HG03175 (cell line): ENCODE results near the gene TRIO.
"Not testable (repeated sequence)": the region's sequence is repeated elsewhere in the genome, so short reads cannot be mapped to it uniquely, and the experiment has no call there.

Experiments used
- ATAC-seq: cut with Tn5 transposase; IDR thresholded peaks from one replicate; pipeline ENCODE4 v1.9.1; 2021; ENCODE audit warnings: mild to moderate bottlenecking, moderate library complexity; ENCODE audit not compliant: unreplicated experiment

TRIO gene

DNA sequence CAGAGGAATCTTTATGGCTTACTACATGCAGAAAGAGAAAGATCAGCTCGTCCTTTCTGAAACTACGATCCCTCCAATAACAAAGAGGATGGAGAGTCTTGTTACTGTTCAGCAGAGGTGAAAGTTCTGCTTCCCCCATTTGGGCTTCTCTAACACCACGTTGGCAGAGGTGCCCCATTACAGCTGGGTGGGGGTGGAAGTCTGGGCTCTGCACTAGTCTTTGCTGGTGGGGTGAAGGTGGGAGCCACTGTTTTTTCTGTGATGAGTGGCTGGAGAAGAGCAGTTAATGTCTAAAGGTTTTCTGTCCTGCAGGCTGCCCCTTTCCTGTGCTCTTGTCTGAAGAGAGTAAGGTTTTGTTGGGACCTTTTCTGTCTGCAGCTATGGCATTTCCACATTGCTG, 373.8 kb downstream of the TRIO start:
- ATAC-seq = no peak

DNA sequence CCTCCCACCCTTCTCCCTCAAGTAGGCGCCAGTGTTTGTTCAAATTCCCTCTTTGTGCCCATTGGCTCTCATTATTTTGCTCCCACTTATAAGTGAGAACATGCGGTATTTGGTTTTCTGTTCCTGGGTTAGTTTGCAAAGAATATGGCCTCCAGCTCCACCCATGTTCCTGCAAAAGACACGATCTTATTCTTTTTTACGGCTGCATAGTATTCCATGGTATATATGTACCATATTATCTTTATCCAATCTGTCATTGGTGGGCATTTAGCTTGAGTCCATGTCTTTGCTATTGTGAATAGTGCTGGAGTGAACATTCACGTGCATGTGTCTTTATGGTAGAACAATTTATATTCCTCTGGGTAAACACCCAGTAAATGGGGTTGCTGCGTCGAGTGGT, 375.5 kb downstream of the TRIO start:
- no peak for ATAC-seq

DNA sequence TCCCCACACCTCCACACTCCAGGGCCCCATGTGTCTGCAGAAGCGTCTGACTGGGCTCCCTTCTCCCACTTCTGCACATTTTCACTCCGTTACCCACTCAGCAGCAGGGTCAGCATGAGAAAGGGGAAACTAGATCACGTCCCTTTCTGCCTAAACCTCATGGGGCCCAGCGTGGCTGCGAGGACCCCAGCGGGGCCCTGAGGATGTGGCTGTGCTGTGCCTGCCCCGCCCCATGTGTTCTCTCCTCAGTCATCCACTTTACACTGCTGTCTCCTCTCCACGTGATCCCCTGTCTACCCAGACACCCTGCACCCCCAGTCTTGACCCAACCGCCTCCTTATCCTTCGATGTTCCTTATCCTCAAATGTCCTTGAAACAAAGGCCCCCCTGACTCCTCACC, 378.6 kb downstream of the TRIO start:
- no peak for ATAC-seq

DNA sequence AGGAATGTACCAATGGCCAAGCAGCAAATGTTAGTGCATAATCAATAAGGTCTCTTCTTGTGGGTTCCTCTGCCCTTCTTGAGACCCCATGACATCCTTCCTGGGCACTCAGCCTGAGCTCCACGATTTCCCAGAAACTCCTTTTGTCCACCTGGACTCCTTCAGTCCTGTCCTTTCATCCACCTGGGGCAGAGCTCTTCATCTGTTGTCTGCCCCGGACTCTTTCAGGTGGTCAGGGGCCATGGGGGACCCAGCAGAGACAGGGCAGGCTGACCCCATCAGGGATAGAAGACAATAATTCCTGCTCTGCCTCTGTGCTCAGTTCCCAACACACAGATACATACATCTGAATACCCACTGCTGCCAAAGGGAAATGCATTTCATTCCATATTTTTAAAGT, 379.6 kb downstream of the TRIO start:
- no peak for ATAC-seq

DNA sequence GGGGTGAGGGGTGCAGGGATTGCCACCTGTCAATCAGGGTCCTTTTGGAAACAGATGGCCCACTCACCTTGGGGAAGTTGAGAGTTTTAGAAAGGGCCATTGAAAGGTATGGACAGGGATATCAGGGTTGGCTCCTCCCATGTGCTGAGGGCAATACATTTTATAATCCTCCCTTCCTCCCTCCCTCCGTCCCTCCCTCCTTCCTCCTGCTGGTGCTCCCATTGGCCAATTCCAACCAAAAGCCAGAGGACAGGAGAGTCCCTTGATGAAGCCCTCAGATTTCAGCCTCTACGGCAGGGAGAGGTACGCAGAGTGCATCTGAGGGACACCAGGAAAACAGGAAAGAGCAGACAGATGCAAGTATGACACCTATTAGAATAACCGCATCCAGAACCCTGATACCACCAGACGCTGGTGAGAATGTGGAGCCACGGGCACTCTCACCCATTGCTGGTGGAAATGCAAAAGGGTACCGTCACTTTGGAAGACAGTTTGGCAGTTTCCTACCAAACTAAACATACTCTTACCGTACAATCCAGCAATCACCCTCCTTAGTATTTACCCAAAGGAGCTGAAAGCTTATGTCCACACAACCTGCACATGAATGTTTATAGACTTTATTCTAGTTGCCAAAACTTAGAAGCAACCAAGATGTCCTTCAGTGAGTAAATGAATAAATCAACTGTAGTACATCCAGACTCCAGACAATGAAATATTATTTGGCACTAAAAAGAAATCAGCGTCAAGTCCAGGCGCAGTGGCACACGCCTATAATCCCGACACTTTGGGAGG, 380.3 kb downstream of the TRIO start:
- no peak for ATAC-seq

DNA sequence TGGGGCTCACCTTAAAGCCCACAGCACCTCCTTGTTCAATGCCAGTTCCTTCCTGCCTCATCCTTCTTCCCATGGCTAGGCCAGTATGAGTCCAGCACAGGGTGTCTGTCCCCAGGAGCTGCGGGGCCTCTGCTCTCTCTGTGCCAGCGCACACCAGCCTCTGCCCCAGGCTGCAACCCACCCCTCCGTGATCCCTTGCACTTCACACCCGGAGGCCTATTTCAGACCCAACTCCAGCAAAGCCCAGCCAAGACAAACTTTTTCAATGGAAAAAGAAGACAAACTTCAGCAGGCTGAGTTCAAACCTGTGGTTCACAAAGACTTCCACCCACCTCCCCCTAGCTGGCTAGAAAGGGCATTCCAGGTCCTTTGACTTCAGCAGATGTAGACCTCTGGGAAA, 382.3 kb downstream of the TRIO start:
- ATAC-seq = no peak

DNA sequence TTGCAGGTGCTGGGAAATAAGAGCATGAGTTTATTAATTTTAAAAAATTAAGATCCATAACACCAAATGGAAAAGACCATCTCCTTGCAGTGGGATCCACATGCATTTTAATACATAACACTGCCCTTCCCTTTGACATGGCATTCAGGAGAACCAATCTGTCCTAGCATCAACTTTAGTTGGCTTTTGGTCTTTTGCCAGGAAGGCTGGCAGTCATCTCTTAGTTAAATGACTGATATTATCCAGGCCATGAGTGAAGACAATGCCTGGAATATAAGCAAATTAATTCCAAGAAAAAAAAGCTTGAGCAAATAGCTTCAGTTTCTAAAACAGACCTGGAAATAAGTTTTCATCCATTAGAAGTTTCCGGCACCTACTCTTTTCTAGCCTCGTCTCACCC, 383.4 kb downstream of the TRIO start:
- ATAC-seq = no peak

DNA sequence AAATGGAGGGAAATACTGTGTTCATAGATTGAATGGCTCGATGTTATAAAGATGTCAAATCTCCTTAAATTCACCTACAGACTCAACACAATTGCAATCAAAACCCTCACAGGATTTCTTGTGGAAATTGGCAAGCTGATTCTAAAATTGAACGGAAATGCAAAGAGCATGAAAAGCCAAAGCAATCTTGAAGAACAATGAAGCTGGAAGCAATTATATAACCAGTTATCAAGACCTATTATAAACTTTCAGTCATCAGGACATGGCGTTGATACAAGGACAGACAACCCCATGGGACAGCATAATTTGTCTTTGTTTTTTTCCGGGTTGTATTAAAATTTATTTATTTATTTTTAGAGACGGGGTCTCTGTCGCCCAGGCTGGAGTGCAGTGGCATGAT, 385.0 kb downstream of the TRIO start:
- no peak for ATAC-seq

DNA sequence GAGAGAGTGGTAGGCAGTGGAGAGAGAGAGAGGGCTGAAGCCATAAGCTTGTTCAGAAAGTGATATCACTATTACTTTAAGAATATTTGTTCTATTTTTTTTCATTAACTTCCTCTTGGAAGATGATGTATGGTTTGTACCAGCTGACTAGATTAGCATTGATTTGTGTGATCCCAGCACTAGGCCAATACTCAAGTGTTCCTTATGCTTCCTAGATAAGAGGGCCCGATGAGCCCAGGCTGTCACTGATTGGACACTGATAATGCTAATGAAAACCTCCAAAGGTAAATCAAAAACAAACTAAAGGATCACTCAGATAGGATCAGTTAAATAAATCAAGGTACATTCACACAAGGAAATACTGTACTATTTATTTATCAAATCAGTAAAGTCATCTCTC, 385.8 kb downstream of the TRIO start:
- ATAC-seq = no peak

DNA sequence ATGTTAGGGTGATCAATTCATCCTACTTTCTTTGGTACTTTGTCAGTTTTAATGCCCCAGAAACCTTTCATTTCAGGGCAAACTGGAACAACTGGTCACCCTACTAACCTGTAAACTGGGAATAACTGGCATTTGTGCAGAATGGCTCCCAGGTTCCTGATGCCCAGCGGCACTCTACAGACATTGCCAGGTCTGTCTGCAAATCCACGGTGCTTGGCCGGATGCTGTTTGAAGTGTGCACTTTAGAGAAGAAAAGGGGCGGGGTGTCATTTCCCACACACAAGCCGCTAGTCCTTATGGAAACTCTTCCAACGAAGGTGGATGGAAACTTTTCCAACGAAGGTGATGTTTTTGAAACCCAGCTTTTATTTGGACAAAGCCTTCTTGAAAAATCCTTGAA, 388.5 kb downstream of the TRIO start:
- ATAC-seq = no peak

DNA sequence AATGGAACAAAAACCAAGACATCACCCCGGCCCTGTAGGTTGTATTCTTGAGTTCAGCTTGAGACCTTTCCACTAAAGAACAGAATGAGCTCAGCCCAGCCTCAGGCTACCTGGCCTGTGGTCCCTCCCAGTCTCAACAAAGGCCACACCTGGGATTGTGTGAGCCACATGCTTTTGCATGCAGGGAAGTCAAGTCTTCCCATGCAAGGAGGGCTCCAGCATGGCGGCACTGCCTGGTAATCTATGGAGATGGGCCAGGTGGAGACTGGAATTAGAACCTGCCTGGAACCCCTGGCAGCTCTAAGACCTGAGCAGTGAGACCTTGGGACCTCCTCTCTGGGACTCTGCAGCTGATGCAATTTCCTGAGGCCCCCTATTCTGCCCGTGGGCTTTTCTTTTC, 389.0 kb downstream of the TRIO start:
- ATAC-seq = no peak

DNA sequence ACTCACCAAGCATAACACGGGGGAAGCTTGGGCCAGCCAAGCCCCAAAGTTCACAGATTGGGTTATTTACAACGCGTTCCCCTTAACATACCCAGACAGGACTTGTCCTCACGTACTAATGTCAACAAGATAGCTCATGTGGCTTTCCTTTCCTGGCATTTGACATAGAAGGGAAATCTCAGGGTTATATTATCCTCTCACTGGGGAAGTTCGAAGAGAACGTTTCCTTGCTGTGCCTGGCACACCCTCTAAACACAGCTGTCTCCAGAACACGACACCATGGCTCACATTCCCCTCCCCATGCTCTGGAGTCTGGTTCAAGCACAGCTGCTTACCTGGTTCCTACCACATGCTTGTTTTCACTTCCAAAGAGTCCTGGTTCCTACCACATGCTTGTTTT, 391.6 kb downstream of the TRIO start:
- ATAC-seq = no peak

DNA sequence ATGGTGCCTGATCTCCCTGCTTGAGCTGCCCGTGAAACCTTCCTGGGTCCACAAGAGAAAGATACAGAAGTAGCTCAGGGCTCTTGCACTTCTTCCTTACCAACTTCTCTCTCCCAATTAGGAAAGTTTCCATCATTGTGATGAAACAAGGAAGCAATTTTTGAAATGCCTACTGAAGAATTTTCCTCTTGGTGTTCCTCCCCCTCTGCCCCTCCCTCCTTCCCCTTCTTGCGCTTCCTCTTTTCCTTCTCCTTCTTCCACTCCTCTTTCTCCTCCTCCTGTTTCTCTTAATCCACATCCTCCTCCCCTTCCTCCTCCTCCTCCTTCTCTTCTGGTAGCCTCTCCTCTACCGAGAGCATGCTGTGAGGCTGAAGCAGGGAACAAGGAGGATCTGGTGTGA, 402.2 kb downstream of the TRIO start:
- no peak for ATAC-seq

DNA sequence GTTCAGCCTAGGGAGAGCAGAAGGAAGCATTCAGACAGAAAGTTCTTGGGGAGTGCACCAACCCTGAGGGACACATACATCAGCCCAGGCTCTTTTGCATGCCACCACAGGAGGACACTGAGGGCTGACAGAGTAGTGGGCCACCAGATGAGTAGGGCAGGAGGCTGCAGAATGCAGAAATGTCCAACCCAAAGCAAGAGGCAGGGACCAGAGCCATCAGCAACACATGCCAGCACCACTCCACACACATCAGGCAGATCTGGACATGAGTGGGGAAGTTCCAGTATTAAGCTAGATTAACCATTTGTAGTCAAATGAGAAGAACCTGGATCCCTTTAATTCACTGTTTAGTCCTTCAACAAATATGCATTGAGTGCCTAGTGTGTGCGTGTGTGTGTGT, 402.7 kb downstream of the TRIO start:
- ATAC-seq = no peak

DNA sequence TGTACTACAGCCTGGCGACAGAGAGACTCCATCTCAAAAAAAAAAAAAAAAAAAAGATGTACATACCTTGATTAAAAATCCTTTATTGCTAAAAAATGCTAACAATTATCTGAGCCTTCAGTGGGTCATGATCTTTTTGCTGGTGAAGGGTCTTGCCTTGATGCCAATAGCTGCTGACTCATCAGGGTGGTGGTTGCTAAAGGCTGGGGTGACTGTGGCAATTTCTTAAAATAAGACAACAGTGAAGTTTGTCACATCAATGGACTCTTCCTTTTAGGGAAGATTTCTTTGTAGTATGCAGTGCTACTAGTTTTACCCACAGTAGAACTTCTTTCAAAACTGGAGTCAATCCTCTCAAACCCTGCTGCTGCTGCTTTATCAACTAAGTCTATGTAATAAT, 404.5 kb downstream of the TRIO start:
- no peak for ATAC-seq

DNA sequence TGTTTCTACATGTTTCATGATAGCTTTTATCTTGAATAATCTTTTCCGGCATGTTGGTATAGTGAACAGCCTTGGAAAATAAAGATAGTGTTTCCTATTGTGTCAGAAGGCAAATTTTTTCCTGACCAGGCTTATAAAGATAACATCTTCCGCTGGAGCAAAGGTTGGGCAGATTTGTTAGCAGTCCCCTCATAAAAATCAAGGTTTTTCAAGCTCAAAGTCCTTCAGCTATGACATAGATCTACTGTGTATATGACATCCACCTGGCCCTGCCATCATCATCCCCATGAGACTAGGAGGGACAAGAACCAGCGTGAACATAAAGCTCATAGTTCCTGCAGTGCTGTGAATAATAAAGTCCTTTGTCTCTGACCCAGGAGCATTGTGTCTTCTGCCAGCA, 408.1 kb downstream of the TRIO start:
- ATAC-seq = no peak

DNA sequence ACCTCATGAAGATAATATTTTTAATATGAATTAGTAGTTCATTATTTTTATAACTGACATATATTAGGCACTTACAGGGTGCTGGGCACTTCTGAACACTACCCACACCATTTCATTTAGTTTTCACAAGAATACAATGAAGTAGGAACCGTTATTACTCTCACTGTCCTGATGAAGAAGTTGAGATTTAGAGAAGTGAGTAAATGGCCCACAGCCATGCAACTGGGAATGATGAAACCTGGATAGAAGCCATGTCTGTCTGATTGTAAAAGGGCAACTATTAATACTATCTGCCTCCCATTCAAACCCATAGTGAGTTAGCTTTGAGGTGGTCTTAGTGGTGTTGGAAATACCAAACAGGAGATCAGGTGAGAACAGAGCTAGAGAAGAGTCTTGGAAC, 408.9 kb downstream of the TRIO start:
- ATAC-seq = no peak

DNA sequence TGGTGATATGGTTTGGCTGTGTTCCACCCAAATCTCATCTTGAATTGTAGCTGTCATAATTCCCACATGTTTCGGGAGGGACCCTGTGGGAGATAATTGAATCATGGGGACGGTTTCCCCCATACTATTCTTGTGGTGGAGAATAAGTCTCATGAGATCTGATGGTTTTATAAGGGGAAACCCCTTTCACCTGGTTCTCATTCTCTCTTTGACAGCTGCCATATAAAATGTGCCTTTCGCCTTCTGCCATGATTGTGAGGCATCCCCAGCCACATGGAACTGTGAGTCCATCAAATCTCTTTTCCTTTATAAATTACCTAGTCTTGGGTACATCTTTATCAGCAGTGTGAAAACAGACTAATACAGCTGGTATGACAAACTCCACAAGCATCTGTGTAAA, 411.1 kb downstream of the TRIO start:
- ATAC-seq = not testable (repeated sequence)

DNA sequence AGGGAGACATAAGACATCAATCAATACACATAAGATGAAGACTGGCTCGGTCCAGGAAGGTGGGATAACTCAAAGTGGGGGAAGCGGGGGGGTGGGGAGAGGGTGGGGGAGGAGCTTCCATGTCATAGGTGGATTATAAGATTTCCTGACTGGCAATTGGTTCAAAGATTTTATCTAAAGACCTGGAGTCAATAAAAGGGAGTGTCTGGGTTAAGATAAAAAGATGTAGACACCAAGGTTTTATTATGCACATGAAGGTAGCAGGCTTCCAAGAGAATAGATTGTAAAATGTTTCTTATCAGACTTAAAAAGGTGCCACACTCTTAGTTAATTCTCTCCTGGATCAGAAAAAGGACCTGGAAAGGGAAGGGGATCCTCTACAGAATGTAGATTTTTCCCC, 412.9 kb downstream of the TRIO start:
- ATAC-seq = no peak

DNA sequence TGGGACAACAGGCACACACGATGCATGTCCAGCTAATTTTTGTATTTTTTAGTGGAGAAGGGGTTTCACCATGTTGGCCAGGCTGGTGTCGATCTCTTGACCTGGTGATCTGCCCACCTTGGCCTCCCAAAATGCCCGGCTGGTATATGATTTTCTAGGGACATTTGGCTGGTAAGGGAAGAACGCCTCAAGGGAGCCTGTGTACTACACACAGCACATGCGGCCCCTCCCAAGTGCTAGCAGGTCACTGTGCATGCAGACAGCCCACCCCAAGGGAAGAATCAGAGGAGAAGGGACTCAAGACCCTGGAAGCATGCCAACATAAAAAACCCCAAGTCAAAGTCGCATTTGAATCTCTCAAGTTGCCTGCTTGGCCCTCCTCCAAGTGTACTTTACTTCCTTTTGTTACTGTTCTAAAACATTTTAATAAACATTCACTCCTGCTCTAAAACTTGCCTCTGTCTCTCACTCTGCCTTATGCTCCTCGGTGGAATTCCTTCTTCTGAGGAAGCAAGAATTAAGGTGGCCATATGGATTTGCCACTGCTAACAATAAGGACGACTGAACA, 414.1 kb downstream of the TRIO start:
- ATAC-seq = no peak

DNA sequence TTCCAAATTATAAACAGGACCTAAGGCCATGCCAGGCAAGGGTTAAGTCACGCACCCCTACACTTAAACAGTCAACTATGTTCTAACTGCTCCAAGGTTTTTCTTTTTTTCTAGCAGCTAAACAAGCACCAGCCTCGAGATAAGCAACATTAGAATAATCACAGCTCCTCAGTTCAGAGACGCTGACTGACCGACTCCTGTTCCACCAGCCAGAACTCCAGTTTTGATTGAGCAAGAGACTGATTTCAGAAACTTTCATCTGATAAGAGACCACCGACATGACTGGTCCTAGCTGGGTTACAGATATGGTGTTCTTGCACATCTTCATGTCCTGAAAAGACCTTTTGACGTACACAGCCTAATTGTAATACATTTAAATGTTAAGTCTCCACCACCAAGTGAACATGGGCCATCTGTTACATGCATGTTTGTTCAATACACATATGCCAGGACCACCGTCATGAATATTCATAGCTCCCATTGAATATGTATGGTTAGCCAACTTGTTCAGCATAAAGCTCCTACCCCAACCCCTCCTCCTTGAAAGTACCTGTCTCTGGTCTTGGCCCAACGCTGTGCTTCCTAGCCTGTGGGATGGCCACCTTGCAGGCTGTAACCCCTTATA, 414.8 kb downstream of the TRIO start:
- ATAC-seq = no peak
